Mesenchymal stem cell (in vitro differentiated cells and primary cell): Measurements from ENCODE around the gene HMMR.

ENCODE experiments used
- DNase-seq: peaks from one replicate; pipeline ENCODE4 v3.0.0-alpha.2; 2013
- H2AFZ ChIP-seq: one replicate; pipeline ENCODE4 v1.6.1; 2013; ENCODE audit warnings: low read depth, mild to moderate bottlenecking, control low read depth, inconsistent platforms, low read length, moderate library complexity
- H2AK5ac ChIP-seq: 2 replicates; pipeline ENCODE4 v1.6.1; 2013; ENCODE audit warnings: low read length, moderate library complexity, mild to moderate bottlenecking, inconsistent platforms; ENCODE audit not compliant: severe bottlenecking
- H2BK120ac ChIP-seq: one replicate; pipeline ENCODE4 v1.6.1; 2013; ENCODE audit warnings: low read depth, mild to moderate bottlenecking, inconsistent platforms, low read length, moderate library complexity
- H2BK12ac ChIP-seq, 2 experiments: one replicate each; pipeline ENCODE4 v1.6.1; 2013; ENCODE audit warnings: inconsistent platforms in 2 of 2, low read length in 2 of 2, mild to moderate bottlenecking in 2 of 2, moderate library complexity in 2 of 2, control low read depth in 1 of 2
- H2BK15ac ChIP-seq: one replicate; pipeline ENCODE4 v1.6.1; 2013; ENCODE audit warnings: mild to moderate bottlenecking, low read depth, inconsistent platforms; ENCODE audit not compliant: poor library complexity, severe bottlenecking
- H2BK5ac ChIP-seq: 2 replicates; pipeline ENCODE4 v1.6.1; 2013; ENCODE audit warnings: low read depth, mild to moderate bottlenecking, low read length, control low read depth, inconsistent platforms; ENCODE audit not compliant: poor library complexity, severe bottlenecking
- H3K14ac ChIP-seq, 2 experiments: one replicate each; pipeline ENCODE4 v1.6.1; 2013; ENCODE audit warnings: inconsistent platforms in 2 of 2, low read length in 2 of 2, control low read depth in 1 of 2, mild to moderate bottlenecking in 1 of 2, moderate library complexity in 1 of 2
- H3K18ac ChIP-seq, 2 experiments: one replicate each; pipeline ENCODE4 v1.6.1; 2013; ENCODE audit warnings: inconsistent platforms in 2 of 2, low read length in 2 of 2, control low read depth in 1 of 2, low read depth in 1 of 2, mild to moderate bottlenecking in 1 of 2
- H3K23ac ChIP-seq, 2 experiments: one replicate each; pipeline ENCODE4 v1.6.1; 2013; ENCODE audit warnings: inconsistent platforms in 2 of 2, low read length in 2 of 2, mild to moderate bottlenecking in 2 of 2, moderate library complexity in 2 of 2, control low read depth in 1 of 2
- H3K27ac ChIP-seq: 2 replicates; pipeline ENCODE4 v1.5.1; 2013; ENCODE audit warnings: mild to moderate bottlenecking, moderate library complexity, low read length, control low read depth, inconsistent platforms; ENCODE audit not compliant: poor library complexity, severe bottlenecking
- H3K27me3 ChIP-seq, 2 experiments: 2 replicates each; pipeline versions ENCODE4 v1.6.1 to v1.7.0; 2013; ENCODE audit warnings: low read length in 2 of 2, mild to moderate bottlenecking in 2 of 2, moderate library complexity in 2 of 2, control low read depth in 1 of 2, inconsistent platforms in 1 of 2; ENCODE audit not compliant: control insufficient read depth in 1 of 2, insufficient read depth in 1 of 2
- H3K36me3 ChIP-seq, 2 experiments: 2 replicates each; pipeline versions ENCODE4 v1.6.1 to v1.7.0; 2013; ENCODE audit warnings: low read length in 2 of 2, control low read depth in 1 of 2, inconsistent platforms in 1 of 2, low read depth in 1 of 2, mild to moderate bottlenecking in 1 of 2; ENCODE audit not compliant: insufficient read depth in 2 of 2, control insufficient read depth in 1 of 2
- H3K4ac ChIP-seq, 2 experiments: one replicate each; pipeline ENCODE4 v1.6.1; 2013; ENCODE audit warnings: inconsistent platforms in 2 of 2, low read length in 2 of 2, mild to moderate bottlenecking in 2 of 2, moderate library complexity in 2 of 2, control low read depth in 1 of 2, low read depth in 1 of 2
- H3K4me1 ChIP-seq: 2 replicates; pipeline ENCODE4 v1.6.1; 2013; ENCODE audit warnings: low read depth, low read length, control low read depth; ENCODE audit not compliant: control insufficient read depth, insufficient read depth
- H3K4me2 ChIP-seq: 2 replicates; pipeline ENCODE4 v1.6.1; 2013; ENCODE audit warnings: low read length, mild to moderate bottlenecking, inconsistent platforms; ENCODE audit not compliant: poor library complexity, severe bottlenecking
- H3K4me3 ChIP-seq, 2 experiments: 2 replicates each; pipeline versions ENCODE4 v1.5.1 to v1.7.0; 2013; ENCODE audit warnings: low read length in 2 of 2, mild to moderate bottlenecking in 2 of 2, control low read depth in 1 of 2, low read depth in 1 of 2; ENCODE audit not compliant: insufficient read depth in 1 of 2
- H3K79me1 ChIP-seq: replicated peaks from 2 replicates; pipeline ENCODE4 v1.6.1; 2013; ENCODE audit warnings: mild to moderate bottlenecking, control low read depth, low read length, inconsistent platforms; ENCODE audit not compliant: poor library complexity, severe bottlenecking
- H3K9ac ChIP-seq: 2 replicates; pipeline ENCODE4 v1.7.0; 2013; ENCODE audit warnings: mild to moderate bottlenecking, low read length, moderate library complexity
- H3K9me3 ChIP-seq: 2 replicates; pipeline ENCODE4 v1.7.0; 2013; ENCODE audit warnings: mild to moderate bottlenecking, low read length; ENCODE audit not compliant: control insufficient read depth
- H4K8ac ChIP-seq: one replicate; pipeline ENCODE4 v1.6.1; 2013; ENCODE audit warnings: inconsistent platforms, mild to moderate bottlenecking, low read length, moderate library complexity
- H4K91ac ChIP-seq: one replicate; pipeline ENCODE4 v1.6.1; 2013; ENCODE audit warnings: mild to moderate bottlenecking, low read length, inconsistent platforms
- WGBS: methylation state at CpG from one replicate; pipeline ENCODE4 v1.1.7; 2013; ENCODE audit warnings: mixed read lengths; 5-methylcytosine and 5-hydroxymethylcytosine counted together

The HMMR gene

DNA sequence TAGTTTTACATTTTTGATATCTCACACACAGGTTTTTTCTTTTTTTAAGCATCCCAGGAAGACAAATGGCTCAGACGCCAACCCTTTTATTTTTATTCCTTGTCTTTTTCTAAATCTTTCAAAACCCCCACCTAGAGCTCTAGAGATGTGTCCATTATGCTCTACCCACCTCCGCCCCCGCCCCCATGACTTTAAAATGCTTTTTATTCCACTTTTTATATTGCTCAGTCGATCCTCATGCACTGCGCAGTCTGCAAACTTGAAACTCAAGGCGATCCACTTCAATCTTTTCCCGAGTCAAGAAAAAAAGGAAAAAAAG lies 44.6 kb downstream of the HMMR start:
- no peak overlapping the region for H2AK5ac ChIP-seq
- H3K4me1 ChIP-seq = peaks cover 1% of the 10 kb centered on the region
- peak overlapping the region; percentile 93 for H3K4me2 ChIP-seq
- H3K36me3 ChIP-seq = peaks cover 0 to 2% of the 10 kb centered on the region in 2 experiments
- DNase-seq = no peak
- no peak overlapping the region for H4K91ac ChIP-seq
- H3K14ac ChIP-seq = no peak overlapping the region
- peak overlapping the region in 1 of 2 experiments; percentile 61 for H3K4ac ChIP-seq
- no peaks in the 10 kb centered on the region for H3K9me3 ChIP-seq
- H3K4me3 ChIP-seq = peak overlapping the region in 1 of 2 experiments; percentile 89
- H3K27me3 ChIP-seq = no peaks in the 10 kb centered on the region
- 0% methylated on average over 7 of the region's 7 CpGs for WGBS
- no peak overlapping the region for H2AFZ ChIP-seq
- H3K23ac ChIP-seq = no peak overlapping the region
- peak overlapping the region; percentile 94 for H3K9ac ChIP-seq
- H2BK120ac ChIP-seq = no peak overlapping the region
- peak overlapping the region in 1 of 2 experiments; percentile 83 for H3K18ac ChIP-seq
- no peak overlapping the region for H2BK5ac ChIP-seq
- H3K79me1 ChIP-seq = no peaks in the 10 kb centered on the region
- H2BK12ac ChIP-seq = no peak overlapping the region
- no peak overlapping the region for H2BK15ac ChIP-seq
- peak overlapping the region; percentile 87 for H3K27ac ChIP-seq
- no peak overlapping the region for H4K8ac ChIP-seq

GRCh38 chr5:163505368-163506094 lies 45.1 kb downstream of the HMMR start, which contains the start of gene MAT2B:
MAT2B (plus strand) TSS chr5:163505619; CDS start chr5:163505687, 68 bp downstream.
- H2AK5ac ChIP-seq = no peak within 1 kb of the TSS
- H3K14ac ChIP-seq = peak within 1 kb of the TSS; percentile 74 to 89
- H3K4me3 ChIP-seq = peak within 1 kb of the TSS; percentile 89
- peak within 1 kb of the TSS; percentile 36 for H2AFZ ChIP-seq
- H2BK15ac ChIP-seq = no peak within 1 kb of the TSS
- H3K4me1 ChIP-seq = peaks cover 1% of the 10 kb centered on the region
- peak within 1 kb of the TSS; percentile 73 for H2BK120ac ChIP-seq
- no peak within 1 kb of the TSS for H2BK12ac ChIP-seq
- peak within 1 kb of the TSS; percentile 89 for H3K27ac ChIP-seq
- peak within 1 kb of the TSS; percentile 75 to 97 for H3K4ac ChIP-seq
- H4K91ac ChIP-seq = peak within 1 kb of the TSS; percentile 94
- H3K9me3 ChIP-seq = no peaks in the 10 kb centered on the region
- WGBS = under 1% methylated on average over 61 of the region's 64 CpGs
- H3K9ac ChIP-seq = peak within 1 kb of the TSS; percentile 94
- H3K79me1 ChIP-seq = no peaks in the 10 kb centered on the region
- peaks cover 0 to 2% of the 10 kb centered on the region in 2 experiments for H3K36me3 ChIP-seq
- peak within 1 kb of the TSS; percentile 95 for H4K8ac ChIP-seq
- H3K27me3 ChIP-seq = no peaks in the 10 kb centered on the region
- DNase-seq = peak; percentile 96
- H3K4me2 ChIP-seq = peak within 1 kb of the TSS; percentile 93
- peak within 1 kb of the TSS; percentile 90 for H2BK5ac ChIP-seq
- peak within 1 kb of the TSS in 1 of 2 experiments; percentile 40 for H3K23ac ChIP-seq
- H3K18ac ChIP-seq = peak within 1 kb of the TSS; percentile 92 to 98

DNA sequence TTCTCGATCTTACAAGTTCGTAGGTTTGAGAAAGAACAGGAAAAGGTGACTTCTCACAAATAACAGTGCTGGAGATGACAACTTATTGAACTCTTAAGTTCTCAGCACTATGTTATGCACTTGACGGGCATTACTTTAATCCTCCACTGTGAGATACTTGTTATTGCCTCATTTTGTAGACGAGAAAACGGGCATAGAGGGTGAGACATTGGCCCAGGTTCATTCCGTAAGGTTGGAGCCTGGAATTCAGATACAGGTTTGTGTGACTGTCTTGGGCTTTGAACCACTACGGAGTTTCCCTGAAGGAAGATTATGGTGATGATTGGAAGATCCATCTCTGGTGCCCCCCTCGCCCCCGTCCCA lies 45.6 kb downstream of the HMMR start:
- Histone ChIP-seq H3K36me3 (peaks cover 0 to 2% of the 10 kb centered on the region in 2 experiments), H3K9me3 (no peaks in the 10 kb centered on the region), H2BK15ac (no peak overlapping the region), H3K79me1 (no peaks in the 10 kb centered on the region), H3K4ac (no peak overlapping the region), H3K4me1 (peaks cover 1% of the 10 kb centered on the region), H3K27ac (peak overlapping the region; percentile 89), H3K23ac (no peak overlapping the region), H2BK12ac (no peak overlapping the region), H2AK5ac (no peak overlapping the region), H3K4me2 (peak overlapping the region; percentile 92), H3K4me3 (peak overlapping the region; percentile 56 to 89), H3K9ac (peak overlapping the region; percentile 94), H2BK120ac (no peak overlapping the region), H4K91ac (no peak overlapping the region), H3K27me3 (no peaks in the 10 kb centered on the region), H4K8ac (no peak overlapping the region), H3K14ac (no peak overlapping the region), H2AFZ (no peak overlapping the region), H2BK5ac (no peak overlapping the region), H3K18ac (peak overlapping the region in 1 of 2 experiments; percentile 60)
- DNase-seq = no peak
- WGBS = 0% methylated on average over 5 of the region's 9 CpGs

DNA sequence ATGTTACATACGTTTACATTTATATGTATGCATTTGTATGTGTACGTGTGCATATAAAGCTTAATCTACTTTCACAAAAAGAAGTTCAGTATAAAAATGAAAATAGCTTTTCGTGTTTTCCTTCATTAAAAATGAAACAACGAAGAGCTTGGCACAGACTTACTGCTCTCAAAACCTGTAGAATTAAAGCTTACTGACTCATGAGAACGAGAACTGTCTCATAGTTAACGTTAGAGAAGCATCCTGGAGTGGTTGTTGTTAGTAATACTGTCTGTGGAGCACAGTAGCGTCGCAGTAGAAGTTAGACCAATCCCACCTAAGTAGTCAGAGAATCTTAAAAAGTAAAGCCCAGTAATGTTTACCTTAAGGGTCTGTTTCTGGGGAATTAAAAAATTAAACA lies 46.3 kb downstream of the HMMR start:
- Histone ChIP-seq H2AK5ac (no peak overlapping the region), H3K4ac (no peak overlapping the region), H2BK15ac (no peak overlapping the region), H3K9me3 (no peaks in the 10 kb centered on the region), H3K36me3 (peaks cover under 1 to 2% of the 10 kb centered on the region in 2 experiments), H4K8ac (no peak overlapping the region), H3K14ac (no peak overlapping the region), H2BK5ac (no peak overlapping the region), H3K4me3 (peak overlapping the region in 1 of 2 experiments; percentile 89), H2BK12ac (no peak overlapping the region), H3K4me2 (peak overlapping the region; percentile 92), H3K27ac (no peak overlapping the region), H3K9ac (peak overlapping the region; percentile 94), H3K18ac (no peak overlapping the region), H3K27me3 (no peaks in the 10 kb centered on the region), H3K4me1 (peaks cover 1% of the 10 kb centered on the region), H3K23ac (no peak overlapping the region), H3K79me1 (no peaks in the 10 kb centered on the region), H2BK120ac (no peak overlapping the region), H4K91ac (no peak overlapping the region), H2AFZ (no peak overlapping the region)
- DNase-seq = peak; percentile 61
- WGBS = 29% methylated on average over 2 of the region's 8 CpGs
